H1 (cell line): ENCODE measurements around the gene SAMD15. TPM values are rescaled to one million over a fixed set of nuclear protein-coding genes. Genes with fewer than 3 reads are reported as not detected.

Source experiments
- ASH2L ChIP-seq: fragments of 200-600, 300-600 bp; sonication (generic); IDR thresholded peaks from one replicate; pipeline ENCODE4 v1.7.1; 2017; ENCODE audit warnings: low read length
- CHD7 ChIP-seq: fragments of 300-600 bp; sonication (generic); IDR thresholded peaks from 2 replicates; pipeline ENCODE4 v1.7.1; 2012; ENCODE audit warnings: low read length, moderate library complexity, mild to moderate bottlenecking, inconsistent platforms; ENCODE audit not compliant: insufficient replicate concordance
- EZH2 ChIP-seq: fragments of 200-600 bp; sonication (generic); IDR thresholded peaks from 2 replicates; pipeline ENCODE4 v1.7.1; 2012; ENCODE audit warnings: low read depth, mild to moderate bottlenecking, moderate library complexity, low read length, inconsistent platforms; ENCODE audit not compliant: severe bottlenecking
- HDAC2 ChIP-seq, 2 experiments: fragments of 300-600 bp in 1 of 2; sonication (generic) in 1 of 2; IDR thresholded peaks; 2 replicates each; pipeline ENCODE4 v1.6.1; 2011 to 2012; ENCODE audit warnings: low read depth in 2 of 2, low read length in 2 of 2, mild to moderate bottlenecking in 2 of 2, moderate library complexity in 2 of 2, borderline replicate concordance in 1 of 2, inconsistent platforms in 1 of 2
- KDM4A ChIP-seq: IDR thresholded peaks from one replicate; pipeline ENCODE4 v1.7.1; 2012; ENCODE audit warnings: low read depth, mild to moderate bottlenecking, moderate library complexity, low read length, inconsistent platforms; ENCODE audit not compliant: severe bottlenecking
- MAX ChIP-seq: IDR thresholded peaks from 2 replicates; pipeline ENCODE4 v1.6.1; 2012; ENCODE audit warnings: inconsistent platforms
- RXRA ChIP-seq: IDR thresholded peaks from 2 replicates; pipeline ENCODE4 v1.6.1; 2011; ENCODE audit warnings: low read depth, mild to moderate bottlenecking, low read length, moderate library complexity; ENCODE audit not compliant: insufficient read depth
- SAP30 ChIP-seq: fragments of 300-600 bp; sonication (generic); IDR thresholded peaks from 2 replicates; pipeline ENCODE4 v1.7.1; 2012; ENCODE audit warnings: low read length, moderate library complexity, mild to moderate bottlenecking, inconsistent platforms; ENCODE audit not compliant: insufficient read depth, insufficient replicate concordance
- polyA plus RNA-seq, 7 experiments: library from polyadenylated mRNA; depleted of rRNA in 3 of 7; stranded (reverse) in 5 of 7; unstranded in 2 of 7; fragments of >200 nt in 5 of 7; fragments of 200-250 nt in 2 of 7; gene quantifications; 1 replicate in 5 of 7; 2 replicates in 1 of 7; 4 replicates in 1 of 7; pipeline versions ENCODE4 v1.2.1 to v1.2.3, GENCODE V29; 2011 to 2013; ENCODE audit warnings: missing spikeins in 2 of 7, mixed read lengths in 2 of 7
- total RNA-seq: library from RNA; stranded (reverse); fragmentation: NEBNext Ultra II Directional; extraction: Animal tissue kit (Norgen Biotek cat#: 25700); gene quantifications from 2 replicates; pipeline ENCODE4 v1.2.1, GENCODE V29; 2021

The SAMD15 gene
- total and polyA plus RNA-seq, 2 of the 8 experiments (the other 6 are each of a cell fraction or from before 2014, with no cell fraction given) = 0.17 to 1.0 TPM

DNA sequence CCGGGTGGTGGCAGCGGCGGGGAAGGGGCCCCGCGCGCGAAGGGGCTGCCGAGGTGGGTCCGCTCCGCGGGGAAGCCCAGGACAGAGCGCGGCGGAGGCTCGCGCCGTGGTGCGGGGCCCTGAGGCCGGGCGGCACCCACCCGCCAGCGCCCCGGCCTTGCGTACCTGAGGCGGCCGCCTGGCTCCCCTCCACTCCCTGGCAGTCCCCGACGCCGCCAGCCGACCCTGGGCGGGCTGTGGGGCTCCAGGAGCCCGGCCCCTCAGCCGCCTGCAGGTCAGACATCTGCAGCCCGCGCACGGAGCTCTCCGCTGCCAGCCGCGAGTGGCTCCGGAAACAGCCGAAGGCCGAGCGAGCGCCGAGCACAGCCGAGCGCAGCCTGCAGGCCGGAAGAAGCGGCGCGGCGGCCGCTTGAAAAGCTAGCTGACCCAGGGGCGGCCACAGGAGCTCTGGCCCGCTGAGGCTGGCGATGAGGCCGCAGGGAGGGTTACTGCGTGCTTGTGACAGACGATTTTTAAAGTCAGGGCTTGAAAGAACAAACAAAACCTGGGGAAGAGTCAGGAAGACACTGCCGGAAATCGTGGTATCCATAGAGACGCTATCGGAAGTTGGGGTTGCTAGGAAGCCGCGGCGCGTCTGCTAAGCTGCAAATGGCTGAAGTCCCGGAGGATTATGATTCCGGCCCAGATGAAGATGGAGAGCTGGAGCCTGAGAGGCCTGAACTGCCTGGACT lies at the start of gene SAMD15, which contains the start of gene TMED8 (continued):
- no peak for TF ChIP-seq CHD7
- 0 out of 2 replicates have a peak, but pooled peaks have one; percentile 14 for TF ChIP-seq MAX
- no peak for TF ChIP-seq RXRA
- TF ChIP-seq KDM4A = peak; percentile 90
- TF ChIP-seq SAP30 = peak; percentile 98
- peak; percentile 58 for TF ChIP-seq ASH2L
- no peak for TF ChIP-seq EZH2
- peak in 1 of 2 experiments; percentile 93; a peak in 2 of 4 replicates for TF ChIP-seq HDAC2 (IDR thresholded peaks at IDR 0.05; ENCODE audit: borderline replicate concordance in 1 of 2, low read depth in 2 of 2, low read length in 2 of 2)
